HepG2 (cell line): Measurements from ENCODE around the gene SERINC2. TPM values are rescaled to one million over a fixed set of nuclear protein-coding genes. Genes with fewer than 3 reads are reported as not detected.
A peak's percentile ranks its signal among the peaks of the same experiment; 100 is the strongest.

Experiments used
- CREM ChIP-seq, 2 experiments: sonication (generic) in 1 of 2; formaldehyde crosslinking in 1 of 2; IDR thresholded peaks; 2 replicates each; pipeline versions ENCODE4 v1.4.0 to v1.6.1; 2016 to 2020; ENCODE audit warnings: antibody characterized with exemption in 1 of 2, mild to moderate bottlenecking in 1 of 2, missing genetic modification reagents in 1 of 2
- DMAP1 ChIP-seq: IDR thresholded peaks from 2 replicates; pipeline ENCODE4 v1.6.1; 2016
- HNRNPLL ChIP-seq: fragments of 200-400 bp; formaldehyde crosslinking; IDR thresholded peaks from 2 replicates; pipeline ENCODE4 v1.6.1; 2017; ENCODE audit warnings: mild to moderate bottlenecking, low read depth, low read length; ENCODE audit not compliant: poor library complexity, severe bottlenecking
- IKZF1 ChIP-seq: fragments of 450-650 bp; IDR thresholded peaks from 2 replicates; pipeline ENCODE4 v1.7.1; 2016
- KDM6A ChIP-seq: IDR thresholded peaks from 2 replicates; pipeline ENCODE4 v1.6.1; 2016; ENCODE audit warnings: low read depth
- KLF6 ChIP-seq: IDR thresholded peaks from 2 replicates; pipeline ENCODE4 v1.8.0; 2016; ENCODE audit warnings: missing biosample characterization, missing genetic modification reagents
- KMT2B ChIP-seq: IDR thresholded peaks from 2 replicates; pipeline ENCODE4 v1.6.1; 2016; ENCODE audit warnings: missing genetic modification reagents, missing compliant biosample characterization
- MTERF4 ChIP-seq: sonication (generic); formaldehyde crosslinking; IDR thresholded peaks from 2 replicates; pipeline ENCODE4 v1.8.0; 2023; ENCODE audit warnings: mild to moderate bottlenecking, missing genetic modification reagents
- NR3C1 ChIP-seq: sonication (generic); formaldehyde crosslinking; IDR thresholded peaks from 2 replicates; pipeline ENCODE4 v1.4.0; 2020; ENCODE audit warnings: missing genetic modification reagents
- POLR2AphosphoS2 ChIP-seq: IDR thresholded peaks from 2 replicates; pipeline ENCODE4 v1.6.1; 2011; ENCODE audit warnings: low read depth, low read length, improper control_type of control experiment
- RFX5 ChIP-seq: IDR thresholded peaks from 2 replicates; pipeline ENCODE4 v1.6.1; 2011; ENCODE audit warnings: low read depth, low read length, improper control_type of control experiment
- SMAD3 ChIP-seq: sonication (generic); formaldehyde crosslinking; IDR thresholded peaks from 2 replicates; pipeline ENCODE4 v1.4.0; 2020; ENCODE audit warnings: missing genetic modification reagents
- SP1 ChIP-seq, 2 experiments: fragments of 450-650 bp in 1 of 2; sonication (generic) in 1 of 2; formaldehyde crosslinking in 1 of 2; IDR thresholded peaks; 2 replicates each; pipeline versions ENCODE4 v1.4.0 to v1.6.1; 2016 to 2020; ENCODE audit warnings: missing genetic modification reagents in 1 of 2
- SP2 ChIP-seq: sonication (generic); formaldehyde crosslinking; IDR thresholded peaks from 2 replicates; pipeline ENCODE4 v1.5.1; 2020; ENCODE audit warnings: mild to moderate bottlenecking, missing genetic modification reagents
- TAF1 ChIP-seq: sonication (generic); formaldehyde crosslinking; IDR thresholded peaks from 2 replicates; pipeline ENCODE4 v1.4.0; 2020; ENCODE audit warnings: missing genetic modification reagents
- TBP ChIP-seq: sonication (generic); formaldehyde crosslinking; IDR thresholded peaks from 2 replicates; pipeline ENCODE4 v1.5.0; 2020; ENCODE audit warnings: missing genetic modification reagents
- USF2 ChIP-seq, 2 experiments: sonication (generic) in 1 of 2; formaldehyde crosslinking in 1 of 2; IDR thresholded peaks; 2 replicates each; pipeline versions ENCODE4 v1.5.1 to v1.6.1; 2011 to 2020; ENCODE audit warnings: borderline replicate concordance in 1 of 2, low read depth in 1 of 2, low read length in 1 of 2, mild to moderate bottlenecking in 1 of 2, missing genetic modification reagents in 1 of 2, moderate library complexity in 1 of 2
- ZFP82 ChIP-seq: sonication (generic); formaldehyde crosslinking; IDR thresholded peaks from 2 replicates; pipeline ENCODE4 v1.5.1; 2020; ENCODE audit warnings: mild to moderate bottlenecking, missing genetic modification reagents, borderline replicate concordance
- ZNF431 ChIP-seq: sonication (generic); formaldehyde crosslinking; IDR thresholded peaks from 2 replicates; pipeline ENCODE4 v1.9.0; 2022; ENCODE audit warnings: missing genetic modification reagents, low read depth, mild to moderate bottlenecking, borderline replicate concordance
- ZUFSP ChIP-seq: sonication (generic); formaldehyde crosslinking; IDR thresholded peaks from 2 replicates; pipeline ENCODE4 v1.9.0; 2021; ENCODE audit warnings: missing genetic modification reagents, mild to moderate bottlenecking, borderline replicate concordance
- polyA plus RNA-seq, 8 experiments: library from polyadenylated mRNA; depleted of rRNA in 3 of 8; stranded (reverse) in 7 of 8; unstranded in 1 of 8; fragments of >200 nt; fragmentation: Illumina TruSeq in 4 of 8; extraction: Trizol in 4 of 8; gene quantifications; 2 replicates each; pipeline versions ENCODE4 v1.2.1 to v1.2.3, GENCODE V29; 2011 to 2016; ENCODE audit warnings: low read depth in 4 of 8, missing spikeins in 1 of 8, mixed read lengths in 1 of 8; ENCODE audit not compliant: insufficient read depth in 1 of 8
- total RNA-seq, 5 experiments: library from RNA; depleted of rRNA; stranded (reverse); fragments of >200 nt; fragmentation: Illumina TruSeq; extraction: Trizol; gene quantifications; 2 replicates each; pipeline ENCODE4 v1.2.3, GENCODE V29; 2016; ENCODE audit warnings: low read depth in 1 of 5

Gene SERINC2
- total and polyA plus RNA-seq, 2 of the 13 experiments (the other 11 are each of a cell fraction or from before 2014, with no cell fraction given) = 4.8 to 126 TPM

GRCh38 chr1:31444725-31445448 is 31.9 kb downstream of the SERINC2 start (continued):
- TF ChIP-seq KLF6 (CRISPR knock-in tag) = no peak
- TF ChIP-seq USF2 (IDR thresholded peaks at IDR 0.05; ENCODE audit: low read depth, low read length) = no peak
- TF ChIP-seq USF2 (CRISPR knock-in tag; IDR thresholded peaks at IDR 0.05; ENCODE audit: borderline replicate concordance) = peak; percentile 75; the same call in 1 of the 2 replicates
- TF ChIP-seq POLR2AphosphoS2 = no peak
- no peak for TF ChIP-seq SP2 (CRISPR knock-in tag)
- 0 out of 2 replicates have a peak, but pooled peaks have one; percentile 24 for TF ChIP-seq SMAD3 (CRISPR knock-in tag)
- TF ChIP-seq NR3C1 (CRISPR knock-in tag) = no peak
- TF ChIP-seq HNRNPLL = no peak
- no peak for TF ChIP-seq ZFP82 (CRISPR knock-in tag)
- TF ChIP-seq TAF1 (CRISPR knock-in tag) = no peak
- no peak for TF ChIP-seq ZUFSP (CRISPR knock-in tag)
- no peak for TF ChIP-seq TBP (CRISPR knock-in tag)
- TF ChIP-seq MTERF4 (CRISPR knock-in tag) = no peak
- TF ChIP-seq RFX5 = no peak
- TF ChIP-seq DMAP1 (CRISPR knock-in tag) = no peak
- no peak for TF ChIP-seq IKZF1
- TF ChIP-seq KMT2B (CRISPR knock-in tag) = no peak
- peak; percentile 84 for TF ChIP-seq CREM (IDR thresholded peaks at IDR 0.05)
- no peak for TF ChIP-seq CREM (CRISPR knock-in tag; IDR thresholded peaks at IDR 0.05)
- no peak for TF ChIP-seq SP1 (IDR thresholded peaks at IDR 0.05)
- no peak for TF ChIP-seq SP1 (CRISPR knock-in tag; IDR thresholded peaks at IDR 0.05)
- TF ChIP-seq KDM6A (CRISPR knock-in tag) = peak; percentile 57; the same call in 1 of the 2 replicates
- TF ChIP-seq ZNF431 (CRISPR knock-in tag) = no peak
